HG03135 (cell line): ENCODE measurements around the gene ASPG.

Experiments
- ATAC-seq: cut with Tn5 transposase; IDR thresholded peaks from one replicate; pipeline ENCODE4 v1.9.1; 2021; ENCODE audit warnings: mild to moderate bottlenecking, moderate library complexity; ENCODE audit not compliant: unreplicated experiment

The ASPG gene

DNA sequence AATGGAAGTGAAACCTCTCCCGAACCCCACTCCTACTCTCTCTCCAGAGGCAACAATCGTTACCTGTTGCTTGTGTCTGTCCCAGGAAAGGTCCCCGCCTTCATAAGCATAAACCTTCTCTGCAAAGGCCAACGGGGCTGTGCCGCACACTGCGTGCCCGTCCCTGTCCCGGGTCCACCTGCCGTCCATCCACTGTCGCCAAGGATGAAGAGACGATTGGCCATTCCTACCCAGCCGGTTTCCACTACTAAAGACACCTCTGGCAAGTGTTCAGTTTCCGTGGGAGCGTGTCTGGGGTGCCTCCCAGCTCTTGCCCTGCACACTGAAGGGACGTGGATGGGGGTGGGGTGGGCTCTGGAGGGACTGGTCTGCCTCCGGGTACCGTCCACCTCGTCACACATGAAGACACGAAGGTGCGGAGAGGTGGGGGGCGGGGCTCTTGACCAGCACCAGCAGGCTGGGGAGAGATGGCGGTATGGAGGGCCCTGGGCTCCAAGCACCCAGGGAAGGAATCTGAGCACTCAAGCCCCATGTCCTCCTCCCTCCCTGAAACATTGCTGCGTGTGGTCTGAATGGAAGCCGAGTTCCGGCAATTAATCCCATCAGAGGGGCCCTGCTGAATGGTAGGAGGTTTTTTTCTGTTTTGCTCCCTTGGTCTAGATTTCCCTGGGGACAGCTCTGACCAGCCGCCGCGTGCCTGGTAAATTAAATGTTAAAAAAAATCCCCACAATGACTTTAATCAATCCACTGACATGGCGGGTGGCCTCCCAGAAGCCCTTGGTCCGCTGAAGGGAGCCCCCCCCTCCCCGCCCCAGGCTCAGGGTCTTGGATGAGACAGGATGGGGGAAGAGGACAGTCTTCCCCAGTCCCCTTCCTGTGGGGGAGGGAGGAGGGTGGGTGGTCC lies 48.8 kb downstream of the ASPG start:
- ATAC-seq = no peak

GRCh38 chr14:104135121-104135903 lies 49.8 kb downstream of the ASPG start:
- no peak for ATAC-seq

DNA sequence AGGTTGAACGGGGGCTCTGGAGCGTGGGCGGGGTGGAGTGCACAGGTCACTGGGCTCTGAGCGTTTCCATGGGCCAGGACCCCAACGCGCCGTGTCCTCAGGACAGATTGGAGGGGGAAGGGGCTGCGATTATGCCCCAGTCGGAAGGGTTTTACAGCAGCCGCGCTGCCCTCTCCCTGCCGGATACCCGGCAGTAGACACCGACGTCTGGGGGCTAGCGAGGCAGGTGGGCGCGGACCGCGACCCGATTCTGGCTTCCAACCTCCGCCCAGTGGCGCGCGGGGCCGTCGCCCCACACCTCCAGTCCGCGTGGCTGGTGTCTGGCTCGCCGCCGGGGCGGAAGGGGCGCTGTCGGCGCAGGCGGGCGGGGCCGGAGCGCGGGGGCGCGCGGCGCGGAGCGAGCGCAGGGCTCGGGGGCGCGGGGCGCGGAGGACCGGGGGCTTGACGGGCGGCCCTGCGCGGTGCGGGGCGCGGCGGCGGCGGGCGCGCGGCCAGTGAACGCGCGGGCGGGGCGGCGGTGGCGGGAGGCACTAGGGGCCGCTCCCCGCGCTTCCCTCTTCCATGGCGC lies 50.5 kb downstream of the ASPG start:
- no peak for ATAC-seq

DNA sequence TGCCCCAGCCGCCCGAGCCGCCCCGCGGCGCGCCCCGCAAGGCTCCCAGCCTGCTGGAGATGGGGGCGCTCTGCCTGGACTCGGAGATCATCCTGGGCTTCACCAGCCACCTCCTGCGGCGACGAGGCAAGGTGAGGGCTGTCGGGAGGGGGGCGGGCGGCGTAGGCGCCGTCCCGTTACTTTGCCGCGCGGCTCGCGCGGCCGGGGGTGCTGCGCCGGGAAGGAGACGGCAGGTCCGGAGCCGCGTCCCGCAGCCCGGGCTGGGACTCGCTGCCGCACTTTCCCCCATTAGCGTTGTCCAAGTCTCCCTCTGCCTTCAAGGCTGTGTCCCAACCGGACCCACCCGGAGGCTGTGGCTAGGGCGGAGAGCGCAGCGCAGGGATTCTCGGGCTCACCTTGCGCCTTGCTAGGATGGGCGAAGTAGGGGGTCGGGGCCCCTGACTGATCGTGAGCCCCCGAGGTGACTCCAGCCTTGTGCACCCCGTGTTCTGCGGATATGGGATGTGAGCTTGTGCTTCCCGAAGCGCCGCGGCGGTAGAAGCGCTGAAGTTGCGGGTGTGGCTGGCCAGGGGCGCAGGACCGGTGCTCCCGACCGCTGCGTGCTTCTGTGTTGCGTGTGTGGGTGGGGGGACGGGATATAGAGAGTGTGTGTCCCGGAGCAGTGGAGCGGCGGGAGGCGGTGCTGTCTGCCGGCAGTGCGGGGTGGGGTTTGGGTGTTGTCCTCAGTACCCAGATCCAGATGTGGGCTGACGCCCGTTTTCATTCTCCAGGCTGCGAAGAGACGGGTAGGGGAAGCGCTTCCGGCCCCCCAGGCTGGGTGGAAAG lies 51.2 kb downstream of the ASPG start:
- no peak for ATAC-seq

GRCh38 chr14:104137297-104138097 lies 52.0 kb downstream of the ASPG start:
- ATAC-seq = no peak

- ATAC-seq = no peak
These were observed 52.7 kb downstream of the ASPG start, which contains the start of gene KIF26A for GRCh38 chr14:104138098-104138717. KIF26A (plus strand) TSS chr14:104138587; CDS start chr14:104138723, 136 bp downstream.

DNA sequence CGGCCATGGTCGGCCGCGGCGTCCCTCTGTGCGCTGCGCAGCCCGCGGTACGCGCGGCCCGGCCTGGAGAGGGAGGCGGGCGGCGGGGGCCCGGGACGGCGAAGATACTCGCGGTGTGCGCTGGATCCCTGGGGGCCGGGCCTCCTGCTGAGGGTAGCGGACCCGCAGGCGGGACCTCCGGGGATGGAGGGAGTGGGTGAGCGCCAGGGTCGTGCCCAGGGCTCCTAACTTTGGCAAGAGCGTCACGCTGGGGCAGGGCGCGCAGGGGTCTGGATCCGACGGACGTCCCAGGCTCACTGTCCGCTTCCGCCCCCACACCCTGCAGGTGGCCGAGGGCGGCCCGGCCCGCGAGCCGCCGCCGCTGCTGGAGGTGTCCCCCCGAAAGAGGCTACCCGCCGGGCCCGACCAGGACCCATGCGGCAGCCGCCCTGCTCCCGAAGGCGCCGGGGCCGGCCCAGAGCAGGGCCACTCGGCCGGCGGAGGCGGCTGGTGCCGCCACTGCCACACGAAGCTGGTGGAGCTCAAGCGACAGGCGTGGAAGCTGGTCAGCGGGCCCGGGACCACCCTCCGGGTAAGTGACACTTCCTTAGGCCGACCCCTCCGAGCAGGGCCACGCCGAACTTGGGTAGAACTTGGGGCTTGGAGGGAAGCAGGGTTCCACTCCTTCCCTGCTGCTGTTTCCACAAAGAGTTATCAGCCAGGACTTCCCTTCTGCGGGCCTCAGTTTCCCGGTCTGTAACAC lies 53.4 kb downstream of the ASPG start:
- no peak for ATAC-seq

DNA sequence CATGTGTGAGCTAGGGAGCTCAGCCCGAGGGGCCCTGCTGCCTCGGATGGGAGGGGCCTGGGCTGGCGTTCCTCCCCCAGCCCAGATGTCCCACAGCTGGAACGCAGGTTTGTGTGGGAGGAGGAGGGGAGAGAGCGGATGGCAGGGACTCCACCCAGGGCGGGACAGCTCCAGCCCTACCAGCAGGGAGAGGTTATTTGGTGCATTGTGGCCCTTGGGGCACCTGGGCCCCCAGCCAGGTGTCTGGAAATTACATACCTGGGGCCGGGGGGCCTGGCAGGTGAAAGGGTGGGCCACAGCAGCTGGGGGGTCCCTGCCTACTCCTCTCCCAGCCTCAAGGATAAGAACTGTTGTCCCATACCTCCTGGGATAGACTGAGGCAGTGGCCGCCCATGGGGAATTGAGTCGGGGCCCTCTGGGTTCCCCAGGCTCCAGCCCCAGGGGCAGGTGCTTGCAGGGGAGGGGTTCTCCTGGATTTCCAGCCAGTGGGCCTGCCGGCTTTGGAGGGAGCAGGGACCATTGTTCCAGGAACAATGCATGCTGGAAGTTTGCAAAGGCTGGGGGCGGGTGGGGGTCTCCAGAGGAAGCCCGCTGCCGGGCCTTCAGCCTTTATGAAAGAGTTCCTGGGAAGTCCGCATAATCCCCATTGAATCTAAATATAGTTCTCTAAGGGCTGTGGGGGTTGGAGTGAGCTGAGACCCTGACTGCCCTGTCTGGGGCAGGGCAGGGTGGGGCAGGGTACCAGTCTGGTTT lies 54.1 kb downstream of the ASPG start:
- no peak for ATAC-seq

DNA sequence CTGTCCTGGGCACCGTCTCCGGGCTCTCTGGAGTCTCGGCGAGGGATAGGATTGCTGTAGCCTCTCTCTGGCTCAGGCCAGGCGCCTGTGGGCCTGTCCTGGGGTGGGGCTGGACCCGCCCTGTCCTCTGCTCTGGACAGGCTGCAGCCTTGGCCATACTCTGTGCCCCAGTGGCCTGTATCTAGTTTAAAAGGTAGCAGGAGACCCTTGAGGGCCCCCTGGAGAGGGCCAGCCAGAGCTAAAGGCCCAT lies 54.6 kb downstream of the ASPG start:
- ATAC-seq = no peak

DNA sequence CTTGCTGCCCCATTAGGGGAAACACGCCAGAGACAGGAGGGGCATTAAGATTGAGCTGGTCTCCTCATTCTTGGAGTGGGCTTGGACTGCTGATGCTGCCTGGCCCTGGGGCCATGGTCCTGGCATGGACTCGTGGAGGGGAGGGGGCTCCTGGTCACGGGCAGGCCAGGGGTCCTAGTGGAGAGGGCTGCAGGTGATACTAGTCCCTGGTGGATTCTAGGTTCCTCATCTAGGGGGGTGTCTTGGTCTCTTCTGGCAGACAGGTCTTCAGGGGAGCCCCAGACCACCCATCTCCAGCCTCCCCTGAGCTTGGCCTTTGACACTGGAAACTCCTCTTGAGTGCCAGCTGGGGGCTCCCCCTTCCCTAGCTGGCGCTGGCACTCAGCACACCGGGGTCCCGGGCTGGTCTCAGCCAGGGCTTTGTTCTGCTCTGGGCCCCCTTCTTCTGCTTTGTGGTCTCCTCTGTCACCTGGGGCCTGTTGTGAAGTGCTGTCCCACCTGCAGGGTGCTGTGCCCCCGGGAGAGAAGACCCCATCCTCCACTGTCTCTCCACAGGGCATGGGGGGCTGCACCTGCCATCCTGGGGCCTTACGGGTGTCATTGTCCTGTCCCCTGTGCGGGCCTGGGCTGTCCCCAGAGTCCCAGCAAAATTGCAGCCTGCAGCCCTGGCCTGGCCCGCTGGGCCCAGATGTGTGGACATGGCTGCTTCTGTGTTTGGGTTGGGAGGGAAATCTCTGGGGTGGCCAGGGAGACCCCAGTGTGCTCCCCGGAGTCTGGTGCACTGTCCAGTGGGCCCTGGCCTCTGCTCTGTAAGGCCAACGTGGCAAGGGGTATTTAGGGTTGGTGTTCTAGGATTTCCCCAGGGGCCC lies 55.2 kb downstream of the ASPG start:
- ATAC-seq = no peak

DNA sequence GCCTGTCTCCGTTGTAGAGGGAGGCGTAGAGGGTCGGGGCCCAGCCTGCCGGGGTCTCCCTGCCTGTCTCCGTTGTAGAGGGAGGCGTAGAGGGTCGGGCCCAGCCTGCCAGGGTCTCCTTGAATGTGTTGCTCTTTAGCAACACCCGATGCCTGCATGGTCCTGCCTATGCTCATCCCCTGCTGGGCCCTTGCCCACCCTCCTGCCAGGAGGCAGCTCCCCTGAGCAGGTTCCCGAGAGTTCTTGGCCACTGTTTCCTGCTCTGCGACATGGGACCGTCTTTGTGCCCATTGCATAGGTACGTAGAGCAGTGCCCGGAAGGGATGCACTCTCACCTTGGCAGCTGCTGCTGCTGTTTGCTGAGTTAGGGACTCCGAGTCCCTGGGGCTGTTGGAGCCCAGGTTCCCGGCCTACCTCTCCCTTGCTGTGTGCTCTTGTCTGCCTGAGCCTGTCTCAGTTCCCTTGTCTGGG lies 56.2 kb downstream of the ASPG start:
- ATAC-seq = no peak

DNA sequence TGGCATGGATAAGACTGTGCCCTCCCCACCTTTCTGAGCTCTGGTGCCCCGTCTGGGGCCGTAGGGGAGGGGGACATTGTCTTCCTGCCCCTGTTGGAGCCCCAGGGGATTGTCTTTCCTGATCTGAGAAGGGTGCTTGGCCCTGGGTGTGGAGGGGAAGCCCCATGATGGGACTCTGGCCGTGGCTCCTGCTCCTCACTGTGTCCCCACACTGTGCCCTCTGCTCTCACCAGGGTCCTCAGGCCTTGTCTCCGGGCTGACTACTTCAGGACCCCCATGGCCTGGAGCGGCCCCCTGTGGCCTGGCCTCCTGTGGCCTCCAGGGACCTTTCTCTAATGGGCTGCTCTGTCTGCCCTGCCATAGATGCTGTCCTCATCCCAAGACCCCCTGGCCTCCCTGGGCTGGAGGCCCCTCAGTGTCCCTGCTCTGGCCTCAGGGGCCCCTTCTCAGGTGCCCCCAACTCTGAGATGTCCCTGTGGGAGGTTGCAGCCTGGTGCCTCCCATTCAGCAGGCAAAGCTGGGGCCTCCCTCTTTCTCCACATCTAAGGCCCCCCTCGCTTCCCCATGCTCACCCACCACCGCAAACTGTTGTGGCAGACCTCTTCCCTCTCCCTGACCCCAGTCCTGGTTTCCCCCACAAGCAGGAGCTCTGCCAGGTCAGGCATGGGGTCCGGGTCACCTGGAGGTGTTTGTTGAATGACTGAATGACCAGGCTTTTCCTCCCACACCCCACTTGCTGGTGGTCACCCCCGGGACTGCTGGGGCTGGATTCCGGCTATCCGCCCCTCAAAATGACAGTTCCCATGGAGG lies 56.8 kb downstream of the ASPG start:
- ATAC-seq = no peak

DNA sequence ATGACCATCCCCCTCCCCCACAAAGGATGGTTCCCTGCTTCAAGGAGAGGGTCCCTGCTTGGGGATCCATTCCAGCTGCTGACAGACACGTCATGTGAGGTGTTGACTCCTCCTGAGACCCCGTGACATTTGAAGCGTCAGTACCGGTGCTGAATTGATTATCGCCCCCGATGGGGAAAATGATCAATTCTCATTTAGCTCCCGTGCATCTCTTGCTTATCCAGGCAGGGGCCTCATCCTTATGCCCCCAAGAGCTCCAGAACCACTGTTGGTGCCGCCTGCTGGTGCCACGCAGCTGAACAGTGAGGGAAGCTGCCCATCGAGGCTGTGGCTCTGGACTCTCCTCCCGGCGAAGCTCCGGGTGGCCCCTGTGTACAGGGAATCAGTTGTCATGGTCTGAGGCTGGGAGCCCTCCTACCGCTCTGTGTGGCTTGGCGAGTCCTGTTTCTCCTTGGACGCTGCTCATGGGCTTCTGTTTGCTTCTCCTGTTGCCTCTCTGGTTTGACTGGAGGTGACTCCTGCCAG lies 57.5 kb downstream of the ASPG start:
- no peak for ATAC-seq

- ATAC-seq = no peak
These were observed 58.3 kb downstream of the ASPG start for GRCh38 chr14:104143521-104144452.

DNA sequence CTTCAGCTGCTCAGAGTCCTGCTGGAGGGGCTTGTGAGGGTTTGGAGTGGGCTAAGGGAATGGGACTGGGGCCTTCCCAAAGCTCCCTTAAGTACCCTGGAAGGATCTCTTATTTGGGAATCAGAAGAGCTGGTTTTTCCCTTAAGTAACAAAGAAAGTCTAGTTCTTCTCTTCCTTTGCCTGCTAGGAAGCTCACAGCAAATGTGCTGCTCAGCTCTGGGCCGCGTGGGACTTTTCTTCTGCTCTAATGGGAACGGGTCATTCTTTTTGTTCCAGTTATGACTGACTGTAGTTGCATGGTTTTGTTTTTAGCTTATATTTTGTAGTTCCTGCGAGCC lies 58.9 kb downstream of the ASPG start:
- ATAC-seq = no peak
